ENCODE results near the gene SLC22A2. TPM values are rescaled to one million over a fixed set of nuclear protein-coding genes. Genes with fewer than 3 reads are reported as not detected.

SLC22A2 gene
- total and polyA plus RNA-seq, 9 of the 15 experiments (the other 6 are each of a cell fraction or from before 2014, with no cell fraction given), result not detected

Other genes starting within 250 kb of the SLC22A2 start
- 0.37 TPM in 1 of 2 replicates, not detected in the other for gene SLC22A1, start 137.0 kb downstream of the SLC22A2 start, total RNA-seq (2014; rRNA removed)
- gene SLC22A1, start 137.0 kb downstream of the SLC22A2 start, total RNA-seq (2014; rRNA removed; fragmentation: Illumina TruSeq; extraction: Trizol), result 0.18 and 0.19 TPM in 2 replicates
- 0.33 and 0.45 TPM in 2 replicates for gene SLC22A1, start 137.0 kb downstream of the SLC22A2 start, total RNA-seq (2015; rRNA removed; fragmentation: Illumina TruSeq; extraction: Trizol)
- gene SLC22A1, start 137.0 kb downstream of the SLC22A2 start, total RNA-seq (2021), result 0.54 and 0.60 TPM in 2 replicates
- 0.08 and 0.26 TPM in 2 replicates for gene SLC22A1, start 137.0 kb downstream of the SLC22A2 start, polyA plus RNA-seq (2011; rRNA removed)
- gene SLC22A1, start 137.0 kb downstream of the SLC22A2 start, polyA plus RNA-seq (2014; fragmentation: Illumina TruSeq; extraction: Trizol), result 0.12 TPM in 1 of 2 replicates, not detected in the other
- under 1 TPM in 1 of 2 experiments, not detected in 1; 0.11 TPM for gene SLC22A1, start 137.0 kb downstream of the SLC22A2 start, polyA plus RNA-seq (2014; fragmentation: Nextera tagmentation; extraction: Ambion mirVana)
- gene SLC22A1, start 137.0 kb downstream of the SLC22A2 start, polyA plus RNA-seq (2014; rRNA removed), result 0.24 TPM in 1 of 2 replicates, not detected in the other
- gene SLC22A3, start 89.6 kb upstream of the SLC22A2 start, total RNA-seq (2014; rRNA removed), result not detected in 2 replicates
- not detected in 2 replicates for gene SLC22A3, start 89.6 kb upstream of the SLC22A2 start, total RNA-seq (2014; rRNA removed; fragmentation: Illumina TruSeq; extraction: Trizol)
- not detected in 2 replicates for gene SLC22A3, start 89.6 kb upstream of the SLC22A2 start, total RNA-seq (2015; rRNA removed; fragmentation: Illumina TruSeq; extraction: Trizol)
- gene SLC22A3, start 89.6 kb upstream of the SLC22A2 start, total RNA-seq (2021), result 0.07 TPM in 1 of 2 replicates, not detected in the other
- gene SLC22A3, start 89.6 kb upstream of the SLC22A2 start, polyA plus RNA-seq (2011; rRNA removed), result not detected in 2 replicates
- not detected in 2 replicates for gene SLC22A3, start 89.6 kb upstream of the SLC22A2 start, polyA plus RNA-seq (2014; fragmentation: Illumina TruSeq; extraction: Trizol)
- gene SLC22A3, start 89.6 kb upstream of the SLC22A2 start, polyA plus RNA-seq (2014; fragmentation: Nextera tagmentation; extraction: Ambion mirVana), result not detected
- not detected in 2 replicates for gene SLC22A3, start 89.6 kb upstream of the SLC22A2 start, polyA plus RNA-seq (2014; rRNA removed)

Data from K562 (cell line).